H7 (cell line): ENCODE results near the gene GNG7. TPM values are rescaled to one million over a fixed set of nuclear protein-coding genes. Genes with fewer than 3 reads are reported as not detected.
"Not testable (repeated sequence)": the region's sequence is repeated elsewhere in the genome, so short reads cannot be mapped to it uniquely, and the experiment has no call there.

Source experiments
- DNase-seq: peaks from one replicate; pipeline ENCODE4 v3.0.0; 2012
- H3K27me3 ChIP-seq: 2 replicates; pipeline ENCODE4 v1.6.0; 2011; ENCODE audit warnings: mild to moderate bottlenecking, low read length; ENCODE audit not compliant: control insufficient read depth, insufficient read depth
- H3K36me3 ChIP-seq: replicated peaks from 2 replicates; pipeline ENCODE4 v1.5.1; 2011; ENCODE audit warnings: low read length; ENCODE audit not compliant: control insufficient read depth, insufficient read depth
- H3K4me3 ChIP-seq: 2 replicates; pipeline ENCODE4 v1.5.1; 2011; ENCODE audit warnings: low read depth, mild to moderate bottlenecking, control low read depth, low read length, moderate library complexity; ENCODE audit not compliant: insufficient read depth
- total RNA-seq: library from RNA; depleted of rRNA; stranded (reverse); fragments of >200 nt; shearing (Covaris generic); gene quantifications from 2 replicates; pipeline ENCODE4 v1.2.3, GENCODE V29; 2014

GNG7 gene
- total RNA-seq, 1 experiment from 2014 or later = 1.1 TPM

DNA sequence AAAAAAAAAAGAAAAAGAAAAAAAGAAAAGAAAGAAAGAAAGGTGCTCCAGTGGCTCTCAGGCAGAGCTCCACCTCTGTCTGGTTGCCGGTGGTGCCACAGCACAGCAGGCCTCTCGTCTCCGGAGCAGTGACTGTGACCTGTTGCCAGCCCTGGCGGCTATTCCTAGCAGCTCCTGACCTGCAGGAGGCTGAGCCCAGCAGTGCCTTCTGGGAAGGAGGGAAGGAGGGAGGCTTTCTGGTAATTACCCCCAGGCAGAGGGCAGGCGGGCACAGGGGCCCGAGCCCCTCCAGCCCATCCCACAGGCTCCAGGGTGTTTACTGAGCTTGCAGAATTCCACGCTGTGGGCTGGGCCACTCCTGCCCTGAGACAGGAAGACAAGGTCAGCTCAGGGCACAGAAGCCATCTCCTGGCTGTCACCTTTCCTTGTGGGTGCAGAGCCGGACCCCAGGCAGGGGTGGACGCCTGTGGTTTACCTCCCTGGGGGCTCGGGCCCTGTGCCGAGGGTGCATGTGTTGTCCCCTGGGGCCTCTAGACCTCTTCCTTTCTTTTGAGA, 77.9 kb downstream of the GNG7 start:
- peak; percentile 88 for DNase-seq
- H3K36me3 ChIP-seq = no peaks in the 10 kb centered on the region
- no peak overlapping the region for H3K4me3 ChIP-seq
- no peaks in the 10 kb centered on the region for H3K27me3 ChIP-seq

DNA sequence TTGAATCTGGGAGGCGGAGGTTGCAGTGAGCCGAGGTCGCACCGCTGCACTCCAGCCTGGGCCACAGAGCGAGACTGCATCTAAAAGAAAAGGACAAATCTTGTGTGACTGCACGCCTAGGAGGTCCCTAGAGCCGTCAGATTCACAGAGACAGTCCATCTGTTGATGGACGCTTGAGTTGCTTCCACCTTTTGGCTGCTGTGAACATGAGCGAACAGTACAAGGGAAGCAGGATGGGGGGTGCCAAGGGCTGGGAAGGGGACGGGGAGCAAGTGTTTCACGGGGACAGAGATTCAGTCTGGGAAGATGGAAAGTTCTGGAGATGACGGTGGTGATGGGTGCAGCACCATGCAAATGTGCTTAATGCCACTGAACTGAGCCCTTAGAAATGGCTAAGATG, 78.7 kb downstream of the GNG7 start:
- Histone ChIP-seq H3K27me3 (no peaks in the 10 kb centered on the region), H3K36me3 (no peaks in the 10 kb centered on the region), H3K4me3 (no peak overlapping the region)
- peak; percentile 21 for DNase-seq

DNA sequence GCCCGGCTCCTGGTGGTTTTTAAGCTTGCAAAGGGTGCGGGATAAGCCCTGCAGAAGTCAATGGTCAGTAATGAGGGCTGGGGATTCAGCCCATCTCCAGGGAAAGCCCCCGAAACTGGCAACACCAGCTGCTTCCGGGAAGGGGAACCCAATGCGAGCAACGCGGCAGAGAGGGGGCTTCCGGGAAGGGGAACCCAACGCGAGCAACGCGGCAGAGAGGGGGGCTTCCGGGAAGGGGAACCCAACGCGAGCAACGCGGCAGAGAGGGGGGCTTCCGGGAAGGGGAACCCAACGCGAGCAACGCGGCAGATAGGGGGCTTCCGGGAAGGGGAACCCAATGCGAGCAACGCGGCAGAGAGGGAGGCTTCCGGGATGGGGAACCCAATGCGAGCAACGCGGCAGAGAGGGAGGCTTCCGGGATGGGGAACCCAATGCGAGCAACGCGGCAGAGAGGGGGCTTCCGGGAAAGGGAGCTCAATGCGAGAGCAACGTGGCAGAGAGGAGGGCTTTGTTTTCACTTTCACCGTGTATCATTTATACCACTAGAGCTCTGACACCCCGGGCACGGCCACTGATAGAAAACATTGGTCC, 80.0 kb downstream of the GNG7 start:
- not testable (repeated sequence) for H3K4me3 ChIP-seq

DNA sequence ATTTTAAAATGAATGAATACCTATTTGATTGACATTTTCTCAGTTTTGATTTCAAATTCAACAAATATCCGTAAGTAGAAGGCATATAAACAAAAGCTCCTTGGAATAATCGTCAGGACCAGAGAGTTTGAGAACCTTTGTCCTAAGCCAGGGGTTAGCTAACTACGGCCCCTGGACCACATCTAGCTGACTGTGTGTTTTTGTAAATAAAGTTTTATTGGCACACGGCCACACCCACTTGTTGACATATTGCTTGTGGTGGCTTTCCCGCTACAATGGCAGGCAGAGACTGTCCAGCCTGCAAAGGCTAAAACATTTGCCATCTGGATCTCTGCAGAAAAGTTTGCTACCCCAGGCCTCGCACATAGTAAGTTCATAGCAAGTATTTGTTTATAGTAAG, 83.4 kb downstream of the GNG7 start:
- H3K4me3 ChIP-seq = no peak overlapping the region
- DNase-seq = no peak
- H3K27me3 ChIP-seq = no peaks in the 10 kb centered on the region
- H3K36me3 ChIP-seq = no peaks in the 10 kb centered on the region

More for the DNA sequence above, 80.0 kb downstream of the GNG7 start:
- H3K27me3 ChIP-seq, H3K36me3 ChIP-seq, DNase-seq: not testable (repeated sequence)

DNA sequence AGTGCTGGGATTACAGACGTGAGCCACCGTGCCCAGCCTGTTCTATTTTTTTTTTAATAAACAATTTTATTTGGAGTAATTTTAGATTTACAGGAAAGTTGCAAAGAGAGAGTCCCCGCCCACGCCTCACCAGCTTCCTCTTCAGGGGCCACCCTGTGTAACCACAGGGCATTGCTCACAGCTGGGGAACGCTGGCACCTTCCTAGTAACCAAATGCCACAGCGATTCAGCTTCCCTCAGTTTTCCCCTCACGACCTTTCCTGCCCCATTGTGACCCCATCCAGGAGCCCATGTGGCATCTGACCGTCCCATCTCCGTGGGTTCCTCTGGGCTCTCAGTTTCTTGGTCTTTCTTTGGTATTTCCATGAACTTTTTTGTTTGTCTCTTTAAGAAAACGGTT, 83.9 kb downstream of the GNG7 start:
- no peak for DNase-seq
- H3K27me3 ChIP-seq = no peaks in the 10 kb centered on the region
- H3K4me3 ChIP-seq = no peak overlapping the region
- no peaks in the 10 kb centered on the region for H3K36me3 ChIP-seq

DNA sequence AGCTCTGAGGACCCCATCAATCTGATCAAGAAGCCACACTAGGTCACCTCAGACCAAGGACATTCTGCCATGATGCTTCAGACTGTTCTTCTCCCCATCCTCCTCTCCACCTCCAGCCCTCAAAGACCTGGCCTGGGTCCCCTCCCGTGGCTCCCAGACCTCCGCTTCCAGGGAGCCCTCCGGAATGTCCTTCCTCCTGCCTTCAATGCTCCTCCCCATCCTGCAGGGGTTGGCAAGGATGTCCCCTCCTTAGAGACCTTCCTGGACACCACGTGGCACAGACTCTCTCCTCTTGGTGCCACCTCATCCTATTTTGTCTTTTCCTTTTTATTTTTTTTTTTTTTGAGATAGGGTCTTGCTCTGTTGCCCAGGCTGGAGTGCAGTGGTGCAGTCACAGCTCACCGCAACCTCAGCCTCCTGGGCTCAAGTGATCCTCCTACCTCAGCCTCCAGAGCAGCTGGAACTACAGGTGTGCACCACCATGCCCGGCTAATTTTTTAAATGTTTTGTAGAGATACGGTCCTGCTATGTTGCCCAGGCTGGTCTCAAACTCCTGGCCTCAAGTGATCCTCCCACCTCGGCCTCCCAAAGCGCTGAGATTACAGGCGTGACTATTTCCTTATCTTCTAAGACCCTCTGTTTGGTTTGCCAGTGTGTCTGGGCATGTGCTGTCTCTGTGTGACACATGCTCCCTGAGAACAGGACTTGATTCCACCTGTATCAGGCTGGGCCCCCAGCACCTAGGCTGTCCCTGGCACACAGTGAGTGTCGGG, 84.9 kb downstream of the GNG7 start:
- no peak for DNase-seq
- Histone ChIP-seq H3K4me3 (no peak overlapping the region), H3K27me3 (no peaks in the 10 kb centered on the region), H3K36me3 (no peaks in the 10 kb centered on the region)

DNA sequence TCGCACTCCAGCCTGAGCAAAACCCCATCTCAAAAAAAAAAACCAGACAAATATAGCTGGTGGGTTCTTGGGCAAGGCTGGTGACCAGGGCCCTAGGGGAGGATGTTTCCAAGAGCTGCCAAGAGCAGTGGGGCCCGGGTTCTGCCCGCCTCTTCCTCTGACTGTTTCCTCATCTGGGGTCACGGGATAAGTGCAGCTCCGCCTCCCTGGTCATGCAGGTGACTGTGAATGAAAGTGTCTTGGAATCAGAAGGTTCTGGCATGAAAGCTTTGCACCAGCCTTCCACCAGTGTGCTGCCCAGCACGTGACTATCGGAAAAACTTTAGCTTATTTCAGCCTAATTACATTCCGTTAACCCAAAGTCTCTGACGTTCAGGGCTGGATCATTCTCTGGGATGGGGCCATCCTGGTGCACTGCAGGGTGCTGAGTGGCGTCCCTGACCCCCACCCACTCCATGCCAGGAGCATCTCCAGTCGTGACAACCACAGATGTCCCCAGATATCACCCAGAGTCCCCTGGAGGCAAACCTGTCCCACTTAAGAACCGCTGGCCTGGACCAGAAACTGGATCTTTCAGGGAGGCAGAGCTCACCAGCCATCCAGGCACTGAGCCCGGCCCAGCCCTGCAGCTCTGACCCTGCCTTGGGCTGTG, 85.6 kb downstream of the GNG7 start:
- H3K27me3 ChIP-seq = no peaks in the 10 kb centered on the region
- DNase-seq = peak; percentile 26
- H3K4me3 ChIP-seq = no peak overlapping the region
- no peaks in the 10 kb centered on the region for H3K36me3 ChIP-seq

DNA sequence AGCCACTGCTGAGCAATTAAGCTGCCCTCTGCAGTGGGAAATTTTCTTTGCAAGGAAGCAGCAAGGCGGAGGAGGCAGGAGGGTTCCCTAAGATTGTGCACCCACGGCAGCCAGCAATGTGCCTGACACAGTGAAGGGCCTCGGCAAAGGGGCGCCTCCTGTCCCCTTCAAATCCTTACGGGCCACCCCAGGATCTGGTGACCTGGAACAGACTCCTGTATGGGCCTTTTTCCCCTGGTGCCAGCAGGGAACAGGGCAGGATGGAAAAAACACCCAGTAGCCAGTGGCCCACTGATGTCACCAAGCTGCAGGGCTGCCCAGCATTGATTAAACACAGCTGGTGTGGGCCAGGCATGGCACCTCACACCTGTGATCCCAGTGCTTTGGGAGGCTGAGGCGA, 86.7 kb downstream of the GNG7 start:
- H3K4me3 ChIP-seq = no peak overlapping the region
- H3K36me3 ChIP-seq = no peaks in the 10 kb centered on the region
- H3K27me3 ChIP-seq = no peaks in the 10 kb centered on the region
- no peak for DNase-seq

DNA sequence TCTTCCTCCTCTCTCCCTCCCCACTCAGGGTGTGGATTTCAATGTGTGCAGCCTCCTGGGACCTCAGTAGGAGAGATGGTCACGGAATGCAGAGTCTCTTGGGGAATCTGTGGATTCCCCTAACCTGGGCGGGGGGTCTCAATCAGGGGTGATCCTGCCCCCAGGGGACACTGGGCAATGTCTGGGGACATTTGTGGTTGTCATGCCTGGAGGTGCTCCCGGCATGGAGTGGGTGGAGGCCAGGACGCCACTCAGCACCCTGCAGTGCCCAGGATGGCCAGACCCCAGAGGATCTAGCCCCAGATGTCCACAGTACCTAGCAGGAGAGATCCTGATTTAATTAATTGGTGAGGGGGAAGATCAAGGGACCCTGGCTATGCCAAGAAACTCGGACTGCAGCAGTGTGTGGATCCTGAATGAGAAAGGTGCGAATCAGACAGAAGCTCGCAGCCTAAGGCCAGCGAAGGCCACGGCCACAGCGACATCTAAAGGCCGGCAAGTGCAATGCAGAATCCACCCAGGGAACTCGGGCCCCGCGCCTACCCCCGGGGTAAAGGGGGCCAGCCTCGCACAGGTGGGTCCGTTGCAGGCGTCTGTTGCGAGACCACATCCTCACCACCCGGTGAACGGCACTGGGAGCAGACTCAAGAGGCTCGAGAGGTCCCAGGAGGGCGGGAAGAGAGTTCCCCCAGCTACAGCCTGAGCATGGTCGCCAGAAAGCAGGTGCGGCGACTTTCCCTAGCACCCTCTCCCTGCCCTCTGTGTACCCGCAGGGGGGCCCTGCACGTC, 88.8 kb downstream of the GNG7 start:
- Histone ChIP-seq H3K27me3 (no peaks in the 10 kb centered on the region), H3K36me3 (no peaks in the 10 kb centered on the region), H3K4me3 (no peak overlapping the region)
- peak; percentile 91 for DNase-seq

DNA sequence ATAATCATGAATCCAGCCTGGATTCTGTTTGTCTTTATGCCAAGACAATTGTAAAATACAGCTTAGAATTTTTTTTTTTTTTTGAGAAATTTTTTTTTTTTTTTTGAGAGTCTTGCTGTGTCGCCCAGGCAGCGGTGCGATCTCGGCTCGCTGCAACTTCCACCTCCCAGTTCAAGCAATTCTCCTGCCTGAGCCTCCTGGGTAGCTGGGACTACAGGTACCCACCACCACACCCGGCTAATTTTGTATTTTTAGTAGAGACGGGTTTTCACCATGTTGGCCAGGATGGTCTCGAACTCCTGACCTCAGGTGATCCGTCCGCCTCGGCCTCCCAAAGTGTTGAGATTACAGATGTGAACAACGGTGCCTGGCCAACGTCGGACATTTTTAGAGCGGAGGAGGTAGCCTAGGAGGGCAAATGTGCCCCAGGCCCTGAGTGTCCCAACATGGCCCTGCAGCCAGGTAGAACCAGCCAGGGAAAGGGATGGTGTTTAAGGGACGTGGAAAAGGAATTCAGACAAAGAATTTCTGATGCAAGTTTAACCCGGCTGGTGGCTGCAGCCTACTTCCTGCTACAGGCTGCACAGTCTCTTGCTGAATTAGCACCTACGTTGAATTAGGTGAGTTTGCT, 89.8 kb downstream of the GNG7 start:
- no peak overlapping the region for H3K4me3 ChIP-seq
- DNase-seq = peak; percentile 27
- H3K27me3 ChIP-seq = no peaks in the 10 kb centered on the region
- H3K36me3 ChIP-seq = no peaks in the 10 kb centered on the region

DNA sequence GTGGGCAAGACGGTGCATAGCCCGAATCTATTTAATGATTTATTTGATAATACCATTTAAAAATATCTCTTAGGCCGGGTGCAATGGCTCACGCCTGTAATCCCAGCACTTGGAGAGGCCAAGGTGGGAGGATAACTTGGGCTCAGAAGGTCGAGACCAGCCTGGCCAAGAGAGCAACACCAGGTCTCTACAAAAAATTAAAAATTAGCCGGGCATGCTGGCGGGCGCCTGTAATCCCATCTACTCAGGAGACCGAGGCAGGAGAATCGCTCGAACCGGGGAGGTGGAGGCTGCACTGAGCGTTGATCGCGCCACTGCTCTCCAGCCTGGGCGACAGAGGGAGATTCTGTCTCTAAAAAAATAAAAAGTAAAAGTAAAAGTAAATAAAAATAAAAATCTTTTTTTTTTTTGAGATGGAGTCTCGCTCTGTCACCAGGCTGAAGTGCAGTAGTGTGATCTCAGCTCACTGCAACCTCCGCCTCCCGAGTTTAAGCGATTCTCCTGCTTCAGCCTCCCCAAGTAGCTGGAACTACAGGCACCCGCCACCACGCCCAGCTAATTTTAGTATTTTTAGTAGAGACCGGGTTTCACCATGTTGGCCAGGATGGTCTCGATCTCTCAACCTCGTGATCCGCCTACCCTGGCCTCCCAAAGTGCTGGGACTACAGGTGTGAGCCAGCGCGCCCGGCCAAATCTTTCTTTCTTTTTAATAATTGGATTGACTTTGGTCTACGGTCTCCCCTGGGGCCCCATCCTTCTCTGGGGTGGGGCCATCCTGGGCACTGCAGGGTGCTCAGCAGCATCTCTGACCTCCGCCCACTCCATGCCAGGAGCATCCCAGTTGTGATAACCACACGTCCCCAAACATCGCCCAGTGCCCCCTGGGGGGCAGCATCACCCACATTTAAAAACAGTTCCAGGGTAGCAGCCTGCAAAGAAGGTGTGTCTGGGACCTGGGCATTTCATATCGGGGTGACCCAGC, 90.7 kb downstream of the GNG7 start:
- no peak overlapping the region for H3K4me3 ChIP-seq
- H3K27me3 ChIP-seq = no peaks in the 10 kb centered on the region
- no peaks in the 10 kb centered on the region for H3K36me3 ChIP-seq
- no peak for DNase-seq

DNA sequence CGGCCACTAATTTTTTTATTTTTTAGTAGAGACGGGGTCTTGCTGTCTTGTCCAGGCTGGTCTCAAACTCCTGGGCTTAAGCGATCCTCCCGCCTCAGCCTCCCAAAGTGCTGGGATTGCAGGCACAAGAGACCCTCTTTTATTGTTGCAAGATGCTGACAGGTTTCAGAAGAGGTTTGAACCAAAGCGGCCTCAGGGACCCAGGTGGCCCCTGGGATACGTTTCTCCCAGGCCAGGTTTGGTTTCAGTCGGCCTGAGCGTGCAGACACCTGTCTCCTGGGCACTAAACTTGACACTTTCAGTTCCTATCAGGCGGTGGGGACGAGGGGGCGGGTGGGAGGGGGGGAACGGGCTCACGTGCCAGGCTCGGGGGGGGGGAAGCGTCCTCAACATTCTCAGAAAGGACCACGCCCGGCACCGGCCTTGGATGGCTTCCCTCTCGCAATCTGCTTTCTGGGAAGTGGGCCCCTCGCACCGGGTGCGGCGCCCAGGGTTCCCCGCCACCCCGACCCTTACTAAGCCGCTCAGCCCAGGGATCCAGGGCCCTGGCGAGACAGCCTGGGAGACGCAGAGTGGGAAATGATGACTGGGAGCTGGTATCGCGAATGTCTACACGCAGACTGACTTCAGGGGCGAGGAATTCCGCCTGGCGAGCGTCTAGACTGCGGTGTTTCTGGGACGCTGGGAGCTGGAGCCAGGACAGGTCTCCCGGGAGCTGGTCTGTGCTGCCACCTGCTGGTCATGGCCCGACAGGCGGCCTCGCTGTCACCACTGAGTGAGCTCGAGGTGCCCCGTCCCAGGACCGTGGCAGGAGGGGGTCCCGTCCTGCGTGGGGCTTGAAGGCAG, 91.6 kb downstream of the GNG7 start:
- Histone ChIP-seq H3K27me3 (no peaks in the 10 kb centered on the region), H3K36me3 (no peaks in the 10 kb centered on the region), H3K4me3 (peak overlapping the region; percentile 30)

More for the DNA sequence above, 91.6 kb downstream of the GNG7 start:
- peak; percentile 95 for DNase-seq
